GM18870 (cell line): ENCODE data around the gene HLA-DMB.
A peak's percentile ranks its signal among the peaks of the same experiment; 100 is the strongest.

Experiments
- ATAC-seq: cut with Tn5 transposase; IDR thresholded peaks from one replicate; pipeline ENCODE4 v1.9.1; 2021; ENCODE audit warnings: moderate library complexity; ENCODE audit not compliant: unreplicated experiment

Gene HLA-DMB

DNA sequence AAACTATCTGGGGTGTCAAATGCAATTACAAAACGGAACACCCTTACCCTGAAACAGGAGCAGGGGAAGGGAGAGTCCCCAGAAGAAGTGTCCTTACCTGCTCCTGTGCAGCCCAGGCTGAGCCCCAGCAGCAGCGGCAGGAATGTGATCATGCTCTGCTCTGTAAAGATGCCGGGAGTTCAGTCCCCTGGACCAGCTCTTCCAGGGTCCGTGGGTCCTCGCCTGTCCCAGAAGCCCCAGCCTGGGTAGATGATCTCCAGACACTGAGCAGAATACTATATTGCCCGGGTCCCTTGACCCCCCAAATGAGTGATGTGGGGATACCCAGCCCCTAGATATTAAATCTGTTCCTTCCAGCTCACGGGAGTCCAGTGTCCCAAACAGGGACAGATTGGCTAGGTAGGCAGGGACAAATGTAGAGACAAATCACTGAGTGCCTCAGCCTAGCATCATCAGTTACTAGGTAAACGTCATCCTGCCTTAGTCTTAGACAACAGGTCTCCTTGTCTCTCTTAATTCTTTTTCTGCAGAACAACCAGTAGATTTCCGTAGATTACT lies at the start of gene HLA-DMB:
TSS of gene HLA-DMB (minus strand) at position 373 of the 558 bp plus-strand sequence. CDS start at position 152, 221 bp downstream.
- ATAC-seq = peak; percentile 55

DNA sequence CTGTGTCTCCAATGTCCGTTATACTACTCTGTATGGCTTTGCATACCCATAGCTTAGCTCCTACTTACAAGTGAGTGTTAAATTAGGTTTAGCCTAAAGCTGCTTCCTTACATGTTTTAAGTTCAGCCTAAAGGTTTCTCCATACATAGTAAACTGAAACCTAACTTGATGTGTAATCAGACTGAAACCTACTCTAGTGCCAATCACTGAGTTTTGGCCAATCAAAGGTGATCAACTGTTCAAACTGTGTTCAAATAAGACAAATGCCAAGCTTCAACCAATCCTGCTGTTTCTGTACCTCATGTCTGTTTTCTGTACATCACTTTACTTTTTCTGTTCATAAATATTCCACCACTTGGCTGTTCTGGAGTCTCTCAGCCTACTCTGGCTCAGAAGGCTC lies 48.5 kb upstream of the HLA-DMB start:
- ATAC-seq = no peak

DNA sequence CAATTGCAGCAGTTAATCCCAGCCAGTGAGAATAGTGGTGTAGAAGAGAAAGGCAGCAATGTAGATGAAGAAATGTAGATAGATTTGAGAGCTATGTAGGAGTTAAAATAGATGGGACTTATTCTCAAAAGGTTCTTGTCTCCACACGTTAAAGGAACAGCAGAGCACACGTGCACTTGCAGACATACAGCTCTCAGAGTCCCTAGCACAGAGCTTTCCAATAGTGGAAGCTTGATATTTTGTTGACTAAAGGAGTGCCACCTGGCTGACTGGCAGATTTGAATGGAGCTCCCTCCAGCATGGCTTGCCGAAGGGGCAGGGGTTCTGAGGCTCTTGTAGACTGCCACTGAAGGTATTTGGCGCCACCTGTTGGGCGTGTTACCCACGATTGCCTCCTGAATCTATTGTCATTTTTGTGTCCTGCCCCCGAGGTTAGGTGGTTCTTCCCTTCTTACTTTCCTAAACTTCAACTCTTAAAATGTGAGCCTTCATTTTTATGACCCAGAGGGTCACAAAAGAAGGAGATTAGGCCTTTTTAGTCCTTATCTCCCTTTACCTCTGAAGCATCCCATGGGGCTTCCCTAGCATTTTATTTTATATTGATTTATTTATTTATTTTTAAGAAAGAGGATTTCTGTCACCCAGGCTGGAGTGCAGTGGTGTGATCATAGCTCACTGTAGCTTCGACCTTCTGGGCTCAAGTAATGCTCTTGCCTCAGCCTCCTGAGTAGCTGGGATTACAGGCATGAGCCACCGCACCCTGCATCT lies 44.0 kb upstream of the HLA-DMB start:
- peak; percentile 37 for ATAC-seq

DNA sequence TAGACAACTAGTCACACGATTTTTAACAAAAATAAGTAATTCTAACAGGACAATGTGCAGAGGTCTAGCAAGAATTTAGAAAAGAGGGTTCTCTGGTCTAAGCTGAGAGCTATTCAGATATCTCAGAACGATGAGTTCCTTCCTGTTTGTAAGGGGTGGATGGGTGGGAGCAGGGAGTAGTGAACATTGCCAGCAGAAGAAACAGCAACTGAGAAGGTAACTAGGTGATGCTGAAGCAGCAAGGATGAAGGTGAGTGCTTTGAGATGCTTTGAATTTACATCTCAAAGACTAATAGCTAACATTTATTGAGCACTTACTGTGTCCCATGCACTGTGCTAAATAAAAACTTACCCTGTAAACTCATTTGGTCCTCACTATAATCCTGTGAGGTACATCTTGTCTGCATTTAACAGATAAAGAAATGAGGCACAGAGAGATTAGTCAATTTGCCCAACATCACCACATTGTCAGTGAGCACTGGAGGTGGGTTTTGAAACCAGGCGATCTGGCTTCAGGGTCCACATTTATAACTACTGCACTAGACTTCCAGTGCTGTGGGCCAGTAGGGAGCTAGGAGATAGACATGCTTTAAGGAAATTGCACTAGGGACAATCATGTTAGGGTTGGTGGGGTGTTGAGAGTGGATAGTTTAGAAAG lies 43.3 kb upstream of the HLA-DMB start:
- no peak for ATAC-seq

DNA sequence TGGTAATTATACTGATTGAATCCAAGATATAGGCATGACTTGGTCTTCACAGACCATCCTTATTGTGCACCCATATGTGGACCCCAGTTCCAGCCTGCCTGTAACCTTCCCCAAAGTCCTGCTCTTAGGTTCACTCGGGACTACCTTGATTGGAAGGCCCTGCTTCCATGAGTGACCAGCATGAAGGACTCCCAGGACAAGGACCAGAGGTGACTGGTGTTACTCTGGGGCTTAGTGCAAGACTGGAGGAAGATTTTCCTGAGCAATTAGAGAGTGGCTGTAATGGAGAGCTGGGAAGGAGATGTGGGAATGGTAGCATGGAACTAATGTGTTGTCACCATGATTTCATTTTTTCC lies 42.6 kb upstream of the HLA-DMB start:
- ATAC-seq = no peak

DNA sequence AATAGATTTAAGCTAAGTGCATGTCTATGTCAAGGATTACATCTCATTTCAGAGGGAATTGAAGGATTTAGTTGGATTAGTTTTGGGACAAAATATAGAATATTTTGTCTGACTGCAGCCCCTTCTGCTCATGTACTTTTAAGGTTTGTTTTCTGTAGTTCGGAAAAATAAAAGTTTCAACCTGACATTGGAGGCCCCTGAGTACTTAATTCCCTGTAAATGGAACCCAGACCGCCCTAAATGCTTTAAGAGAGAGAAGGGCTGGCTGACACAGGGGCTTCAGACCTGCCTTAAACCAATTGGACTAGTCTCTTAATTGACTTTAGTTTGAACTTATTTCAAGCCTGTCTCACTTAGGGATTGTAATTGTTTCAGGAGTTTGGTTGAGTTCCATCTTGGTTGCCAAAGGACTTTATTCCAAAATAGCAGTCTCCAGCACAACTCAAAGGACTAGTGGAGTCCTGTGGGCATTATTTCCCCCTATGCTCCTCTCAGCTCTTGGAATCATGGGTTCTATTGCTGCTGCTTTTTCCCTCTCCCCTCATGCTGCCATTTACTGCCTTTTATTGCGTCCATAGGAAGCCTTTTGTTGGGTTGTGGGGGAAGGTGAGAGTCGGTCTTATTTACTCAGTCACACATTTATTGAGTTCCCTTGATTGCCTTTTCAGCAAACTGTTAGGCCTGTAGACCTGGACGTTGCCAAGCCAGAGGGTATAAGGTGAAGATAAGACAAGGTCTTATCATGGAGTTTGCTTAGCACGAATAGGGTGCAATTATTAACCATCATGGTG lies 42.1 kb upstream of the HLA-DMB start:
- no peak for ATAC-seq

DNA sequence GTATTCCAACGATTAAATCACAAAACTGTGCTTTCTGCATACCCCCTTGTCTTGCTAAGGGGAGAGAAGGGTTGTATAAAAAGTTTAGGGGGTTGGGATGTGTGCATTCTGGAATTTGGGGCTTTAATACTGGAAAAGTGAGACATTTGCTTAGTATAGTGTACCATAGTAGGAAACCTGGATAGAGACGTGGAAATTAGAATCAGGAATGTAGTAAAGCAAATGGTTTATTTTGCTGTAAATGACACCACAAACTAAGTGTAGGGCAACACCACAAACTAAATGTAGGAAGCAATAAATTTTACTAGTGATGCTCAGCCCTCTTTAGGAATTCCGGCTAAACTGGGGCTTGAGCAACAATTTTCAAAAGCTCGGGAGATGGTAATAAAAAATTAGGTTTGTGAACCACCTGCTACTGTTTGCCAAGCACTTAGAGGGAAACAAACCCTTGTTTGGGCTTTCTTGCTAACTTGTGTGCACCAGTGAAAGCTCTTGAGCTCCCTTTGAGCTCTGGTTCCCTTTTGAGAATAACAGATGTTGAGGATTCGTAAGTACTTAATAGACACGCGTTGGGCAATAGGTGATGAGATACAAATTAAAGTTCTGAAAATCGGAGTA lies 41.4 kb upstream of the HLA-DMB start:
- no peak for ATAC-seq

DNA sequence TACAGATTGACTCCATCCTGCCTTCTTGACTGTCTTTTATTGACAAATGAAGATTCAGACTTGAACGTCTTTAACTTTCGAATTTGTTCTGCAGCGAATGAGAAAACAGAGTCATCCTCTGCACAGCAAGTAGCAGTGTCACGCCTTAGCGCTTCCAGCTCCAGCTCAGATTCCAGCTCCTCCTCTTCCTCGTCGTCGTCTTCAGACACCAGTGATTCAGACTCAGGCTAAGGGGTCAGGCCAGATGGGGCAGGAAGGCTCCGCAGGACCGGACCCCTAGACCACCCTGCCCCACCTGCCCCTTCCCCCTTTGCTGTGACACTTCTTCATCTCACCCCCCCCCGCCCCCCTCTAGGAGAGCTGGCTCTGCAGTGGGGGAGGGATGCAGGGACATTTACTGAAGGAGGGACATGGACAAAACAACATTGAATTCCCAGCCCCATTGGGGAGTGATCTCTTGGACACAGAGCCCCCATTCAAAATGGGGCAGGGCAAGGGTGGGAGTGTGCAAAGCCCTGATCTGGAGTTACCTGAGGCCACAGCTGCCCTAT lies 39.7 kb upstream of the HLA-DMB start:
- no peak for ATAC-seq

DNA sequence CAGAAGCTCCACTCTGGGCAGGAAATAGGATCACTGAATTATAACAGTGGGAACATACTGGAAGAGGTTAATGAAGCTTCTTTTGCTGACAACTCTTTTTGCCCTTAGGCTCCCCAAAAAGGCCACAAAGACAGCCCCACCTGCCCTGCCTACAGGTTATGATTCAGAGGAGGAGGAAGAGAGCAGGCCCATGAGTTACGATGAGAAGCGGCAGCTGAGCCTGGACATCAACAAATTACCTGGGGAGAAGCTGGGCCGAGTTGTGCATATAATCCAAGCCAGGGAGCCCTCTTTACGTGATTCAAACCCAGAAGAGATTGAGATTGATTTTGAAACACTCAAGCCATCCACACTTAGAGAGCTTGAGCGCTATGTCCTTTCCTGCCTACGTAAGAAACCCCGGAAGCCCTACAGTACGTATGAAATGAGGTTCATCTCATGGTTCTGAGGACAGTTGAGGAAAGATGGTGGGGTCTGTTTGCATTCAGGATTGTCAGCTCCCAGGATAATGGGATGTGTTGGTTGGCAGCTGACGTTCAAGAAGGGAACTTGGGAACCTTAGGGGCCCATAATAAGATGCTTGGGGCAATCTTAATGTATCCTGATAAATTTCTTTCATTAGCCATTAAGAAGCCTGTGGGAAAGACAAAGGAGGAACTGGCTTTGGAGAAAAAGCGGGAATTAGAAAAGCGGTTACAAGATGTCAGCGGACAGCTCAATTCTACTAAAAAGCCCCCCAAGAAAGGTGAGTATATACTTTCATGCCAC lies 39.1 kb upstream of the HLA-DMB start:
- ATAC-seq = no peak

DNA sequence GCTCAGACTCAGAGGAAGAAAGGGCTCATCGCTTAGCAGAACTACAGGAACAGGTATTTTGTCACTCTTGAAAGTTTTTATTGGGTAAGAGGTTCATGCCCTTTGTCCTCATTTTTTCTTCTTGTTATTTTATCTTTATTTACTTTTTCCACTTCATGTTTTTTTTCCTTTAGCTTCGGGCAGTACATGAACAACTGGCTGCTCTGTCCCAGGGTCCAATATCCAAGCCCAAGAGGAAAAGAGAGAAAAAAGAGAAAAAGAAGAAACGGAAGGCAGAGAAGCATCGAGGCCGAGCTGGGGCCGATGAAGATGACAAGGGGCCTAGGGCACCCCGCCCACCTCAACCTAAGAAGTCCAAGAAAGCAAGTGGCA lies 37.1 kb upstream of the HLA-DMB start:
- no peak for ATAC-seq

DNA sequence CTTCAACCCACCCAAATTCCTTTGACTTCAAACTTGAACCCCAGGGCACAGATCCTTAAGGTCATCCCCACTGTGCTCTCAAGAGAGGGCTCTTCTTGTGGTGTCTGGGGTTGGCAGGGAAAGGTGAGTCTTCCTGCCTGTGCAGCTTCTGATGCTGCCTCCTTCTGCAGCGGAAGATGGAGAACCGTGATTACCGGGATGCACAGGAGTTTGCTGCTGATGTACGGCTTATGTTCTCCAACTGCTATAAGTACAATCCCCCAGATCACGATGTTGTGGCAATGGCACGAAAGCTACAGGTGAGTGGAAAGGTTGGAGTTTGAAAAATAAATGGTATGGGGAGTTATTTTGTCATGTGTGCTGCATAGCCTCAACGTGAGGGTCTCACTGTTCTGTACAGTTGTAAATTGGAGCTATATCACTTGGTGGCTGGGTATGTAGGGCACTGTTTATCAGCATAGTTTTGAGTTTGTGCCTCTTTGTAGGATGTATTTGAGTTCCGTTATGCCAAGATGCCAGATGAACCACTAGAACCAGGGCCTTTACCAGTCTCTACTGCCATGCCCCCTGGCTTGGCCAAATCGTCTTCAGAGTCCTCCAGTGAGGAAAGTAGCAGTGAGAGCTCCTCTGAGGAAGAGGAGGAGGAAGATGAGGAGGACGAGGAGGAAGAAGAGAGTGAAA lies 36.6 kb upstream of the HLA-DMB start:
- no peak for ATAC-seq

DNA sequence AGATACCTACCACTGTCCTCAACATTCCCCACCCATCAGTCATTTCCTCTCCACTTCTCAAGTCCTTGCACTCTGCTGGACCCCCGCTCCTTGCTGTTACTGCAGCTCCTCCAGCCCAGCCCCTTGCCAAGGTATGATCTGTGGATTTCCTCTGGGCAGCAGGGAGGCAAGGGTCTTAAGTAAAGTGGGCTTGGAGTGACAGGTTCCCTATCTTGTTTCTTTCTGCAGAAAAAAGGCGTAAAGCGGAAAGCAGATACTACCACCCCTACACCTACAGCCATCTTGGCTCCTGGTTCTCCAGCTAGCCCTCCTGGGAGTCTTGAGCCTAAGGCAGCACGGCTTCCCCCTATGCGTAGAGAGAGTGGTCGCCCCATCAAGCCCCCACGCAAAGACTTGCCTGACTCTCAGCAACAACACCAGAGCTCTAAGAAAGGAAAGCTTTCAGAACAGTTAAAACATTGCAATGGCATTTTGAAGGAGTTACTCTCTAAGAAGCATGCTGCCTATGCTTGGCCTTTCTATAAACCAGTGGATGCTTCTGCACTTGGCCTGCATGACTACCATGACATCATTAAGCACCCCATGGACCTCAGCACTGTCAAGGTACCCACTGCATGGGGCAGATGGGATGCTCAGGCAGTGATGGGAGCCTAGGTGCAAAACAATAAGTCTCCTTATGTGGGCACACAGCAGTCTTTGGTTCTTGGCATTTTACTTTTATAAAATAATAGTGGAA lies 35.7 kb upstream of the HLA-DMB start:
- no peak for ATAC-seq

DNA sequence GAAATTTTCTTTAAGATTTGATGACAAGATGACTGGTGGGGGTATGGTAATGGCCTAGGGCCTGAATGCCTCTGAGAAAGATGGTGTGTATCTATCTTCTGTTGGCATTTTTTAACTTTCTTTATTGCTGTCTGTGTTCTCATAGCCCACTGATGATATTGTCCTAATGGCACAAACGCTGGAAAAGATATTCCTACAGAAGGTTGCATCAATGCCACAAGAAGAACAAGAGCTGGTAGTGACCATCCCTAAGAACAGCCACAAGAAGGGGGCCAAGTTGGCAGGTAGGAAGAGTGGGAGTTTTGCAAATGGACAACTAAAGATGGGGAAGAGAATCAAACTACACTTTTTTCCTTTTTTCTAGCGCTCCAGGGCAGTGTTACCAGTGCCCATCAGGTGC lies 35.1 kb upstream of the HLA-DMB start:
- ATAC-seq = no peak

DNA sequence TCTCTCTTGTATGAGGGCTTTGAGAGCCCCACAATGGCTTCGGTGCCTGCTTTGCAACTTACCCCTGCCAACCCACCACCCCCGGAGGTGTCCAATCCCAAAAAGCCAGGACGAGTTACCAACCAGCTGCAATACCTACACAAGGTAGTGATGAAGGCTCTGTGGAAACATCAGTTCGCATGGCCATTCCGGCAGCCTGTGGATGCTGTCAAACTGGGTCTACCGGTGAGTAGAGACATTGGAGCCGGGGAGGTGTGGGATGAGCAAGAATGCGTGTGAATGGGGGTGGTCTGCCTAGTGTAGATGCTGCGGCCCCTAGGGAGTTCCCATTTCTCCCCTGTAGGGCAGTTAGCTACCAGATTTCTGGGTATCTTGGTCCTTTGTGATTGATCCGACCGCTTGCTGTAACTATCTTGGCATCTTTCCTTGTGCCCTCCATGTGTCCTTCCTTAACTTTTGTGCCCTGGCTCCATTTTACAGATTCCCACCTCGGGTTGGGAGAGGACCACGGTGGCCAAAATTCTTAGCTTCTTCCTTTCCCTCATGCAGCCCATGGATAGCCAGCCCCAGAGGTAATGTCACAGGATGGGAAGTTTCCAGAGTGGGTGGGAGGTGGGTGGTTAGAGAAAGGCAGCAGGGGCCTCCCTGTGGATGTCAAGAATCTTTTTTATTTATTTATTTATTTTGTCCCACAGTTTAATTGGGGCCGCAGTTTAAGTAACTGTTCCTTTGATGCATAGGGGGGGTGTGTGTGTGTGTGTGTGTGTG lies 33.9 kb upstream of the HLA-DMB start:
- no peak for ATAC-seq

DNA sequence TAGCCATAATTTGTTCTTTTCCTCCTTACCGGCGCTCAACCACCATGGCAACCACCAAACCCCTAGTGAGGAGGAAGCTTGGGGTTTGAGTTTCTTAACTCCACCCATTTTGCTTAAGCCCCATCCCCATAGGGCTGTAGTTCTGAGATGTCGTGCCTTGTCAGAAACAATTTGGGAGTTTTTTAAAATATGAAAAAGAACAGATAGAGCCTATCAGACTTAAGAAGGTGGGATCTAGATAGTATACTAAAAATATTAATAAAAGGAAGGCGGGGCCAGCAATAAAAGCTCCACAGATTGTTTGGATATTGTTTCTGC lies 33.1 kb upstream of the HLA-DMB start:
- ATAC-seq = no peak

DNA sequence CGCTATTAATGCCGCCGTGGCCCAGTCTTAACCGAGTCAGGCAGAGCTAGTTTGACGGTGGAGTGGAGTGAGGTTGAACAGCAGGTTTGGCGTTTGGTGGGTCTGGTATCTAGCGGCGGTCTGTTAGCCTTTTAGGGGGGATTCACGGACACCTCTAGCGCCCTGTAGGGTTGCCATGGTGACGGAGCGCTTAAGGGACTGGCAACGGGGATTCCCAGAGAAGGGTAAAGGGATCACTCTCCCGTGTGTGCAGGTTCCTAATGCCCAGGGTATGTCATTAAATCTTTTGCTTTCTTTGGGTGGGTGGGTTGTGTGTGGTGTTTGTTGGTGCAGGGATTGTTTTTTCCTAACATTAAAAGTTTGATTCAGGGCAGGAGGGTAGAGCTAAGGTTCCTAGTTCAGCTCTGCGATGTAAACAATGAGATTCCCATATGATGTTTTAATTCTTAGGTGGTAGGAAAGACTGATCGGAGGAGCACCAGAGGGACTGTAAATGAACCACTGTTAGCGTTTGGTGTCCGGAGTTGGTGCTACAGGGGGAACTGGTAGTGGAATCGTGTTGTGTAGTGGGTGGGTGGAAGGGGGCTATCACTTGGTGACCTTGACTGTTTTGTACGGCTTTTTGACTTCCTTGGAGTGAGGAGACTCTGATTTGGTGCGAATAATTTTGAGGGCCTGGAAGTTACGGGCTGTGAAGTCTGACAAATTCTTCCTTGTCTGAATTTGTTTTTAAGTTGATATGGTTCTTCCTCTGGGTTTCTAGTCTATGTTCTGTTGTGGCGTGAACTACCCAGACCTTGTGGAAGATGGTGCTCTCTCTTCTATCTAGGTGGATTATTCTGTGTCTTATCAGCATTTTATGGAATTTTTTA lies 32.6 kb upstream of the HLA-DMB start:
- no peak for ATAC-seq

DNA sequence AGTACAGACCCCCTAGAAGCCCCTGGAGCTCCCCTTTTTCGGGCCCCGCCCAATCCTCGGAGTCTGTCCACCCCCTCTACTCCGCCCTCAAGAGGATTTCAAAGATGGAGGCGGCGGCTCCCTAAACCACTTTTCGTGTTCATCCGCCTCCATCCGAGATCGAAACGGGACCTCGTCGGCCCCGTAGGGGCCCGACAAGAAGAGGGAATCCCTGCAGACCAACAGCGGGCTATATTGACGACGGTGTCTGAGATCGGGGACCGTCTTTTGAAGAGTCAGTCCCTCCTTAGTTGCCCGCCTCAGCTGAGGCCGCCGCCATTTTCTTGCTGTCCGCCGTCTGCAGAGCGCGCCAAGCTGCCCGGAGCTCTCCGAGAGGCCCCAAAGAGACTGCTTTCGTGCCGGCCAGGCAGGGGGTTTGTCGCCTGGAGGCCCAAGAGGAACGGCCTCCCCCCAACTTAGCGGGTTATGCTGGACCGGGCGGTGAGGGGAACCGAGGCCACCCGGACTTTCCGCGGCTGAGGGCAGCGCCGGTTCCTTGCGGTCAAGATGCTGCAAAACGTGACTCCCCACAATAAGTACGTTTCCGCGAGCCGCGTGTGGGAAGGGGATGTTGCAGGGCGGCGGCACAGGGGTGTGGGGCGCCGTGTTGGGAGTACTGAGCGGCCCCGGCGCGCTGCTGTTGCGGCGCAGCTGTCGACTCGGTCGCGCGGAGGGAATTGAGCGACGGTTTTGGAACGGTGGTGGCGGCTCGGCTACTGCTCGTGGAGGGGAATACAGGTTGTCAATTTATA lies 31.7 kb upstream of the HLA-DMB start:
- ATAC-seq = no peak
